Inflammatory macrophage treated with lipopolysaccharide for 4 hours (primary cell): ENCODE results near the gene ABCA2.

Experiments
- DNase-seq: peaks from one replicate; pipeline ENCODE4 v3.0.0-alpha.2; 2020

Gene ABCA2

GRCh38 chr9:136996361-136997292, 31.4 kb downstream of the ABCA2 start, which contains the start of gene CLIC3:
Gene CLIC3 (minus strand): TSS chr9:136996568. CDS start chr9:136996543, 25 bp downstream.
- peak; percentile 11 for DNase-seq

- no peak for DNase-seq
Observed at GRCh38 chr9:136995772-136996311, 32.2 kb downstream of the ABCA2 start.

GRCh38 chr9:136995362-136995761, 32.7 kb downstream of the ABCA2 start:
- no peak for DNase-seq

GRCh38 chr9:136994888-136995230, 33.2 kb downstream of the ABCA2 start:
- no peak for DNase-seq

- DNase-seq = no peak
Observed at GRCh38 chr9:136994180-136994887, 33.7 kb downstream of the ABCA2 start.

GRCh38 chr9:136992819-136993369, 35.1 kb downstream of the ABCA2 start:
- DNase-seq = no peak

GRCh38 chr9:136991993-136992818, 35.8 kb downstream of the ABCA2 start, which contains the start of gene PAXX:
Gene PAXX (plus strand): TSS chr9:136992422. CDS start chr9:136992444, 22 bp downstream.
- peak; percentile 93 for DNase-seq

GRCh38 chr9:136990242-136990911, 37.7 kb downstream of the ABCA2 start:
- no peak for DNase-seq

GRCh38 chr9:136988872-136989271, 39.2 kb downstream of the ABCA2 start:
- DNase-seq = no peak

- DNase-seq = no peak
Observed at GRCh38 chr9:136985853-136986252, 42.2 kb downstream of the ABCA2 start.

- no peak for DNase-seq
Observed at GRCh38 chr9:136985027-136985602, 42.9 kb downstream of the ABCA2 start.

- DNase-seq = no peak
Observed at GRCh38 chr9:136984464-136985026, 43.5 kb downstream of the ABCA2 start.

GRCh38 chr9:136983656-136984314, 44.3 kb downstream of the ABCA2 start:
- no peak for DNase-seq

- DNase-seq = no peak
Observed at GRCh38 chr9:136983167-136983566, 44.9 kb downstream of the ABCA2 start.

GRCh38 chr9:136982232-136983051, 45.6 kb downstream of the ABCA2 start, which contains the start of gene LCNL1:
Gene LCNL1 (plus strand): TSS chr9:136982993. CDS start chr9:136983587, 594 bp downstream.
- no peak for DNase-seq

GRCh38 chr9:136981588-136982231, 46.3 kb downstream of the ABCA2 start:
- DNase-seq = no peak

GRCh38 chr9:136980669-136981478, 47.2 kb downstream of the ABCA2 start:
- DNase-seq = no peak
